ENCODE measurements around the gene PLEKHH3. TPM values are rescaled to one million over a fixed set of nuclear protein-coding genes. Genes with fewer than 3 reads are reported as not detected.

Gene PLEKHH3
- total RNA-seq, 6 experiments from 2014 or later, result 16.4 to 22.4 (median 19.1) TPM

- no peak for TF ChIP-seq CTCF (IDR thresholded peaks at IDR 0.05)
- no peak overlapping the region; the same call in 1 of the 2 replicates for H3K27ac Mint-ChIP-seq
- no peak for DNase-seq
- H3K4me1 Mint-ChIP-seq (ENCODE audit: low read depth), result peaks cover 20% of the 10 kb centered on the region
- H3K9me3 Mint-ChIP-seq, result no peaks in the 10 kb centered on the region
- no peak overlapping the region for H3K4me3 Mint-ChIP-seq
- peaks cover 19% of the 10 kb centered on the region for H3K36me3 Mint-ChIP-seq (ENCODE audit: low read depth)
- H3K27me3 Mint-ChIP-seq (ENCODE audit: insufficient read depth), result peaks cover 4% of the 10 kb centered on the region; the same call in 1 of the 2 replicates
Measured at GRCh38 chr17:42700586-42701289, 23.9 kb upstream of the PLEKHH3 start.

GRCh38 chr17:42699415-42699740, 22.6 kb upstream of the PLEKHH3 start:
- no peaks in the 10 kb centered on the region for H3K9me3 Mint-ChIP-seq
- no peak overlapping the region for H3K4me3 Mint-ChIP-seq
- H3K36me3 Mint-ChIP-seq (ENCODE audit: low read depth), result peaks cover 13% of the 10 kb centered on the region
- DNase-seq, result no peak
- peaks cover 4% of the 10 kb centered on the region; the same call in 1 of the 2 replicates for H3K27me3 Mint-ChIP-seq (ENCODE audit: insufficient read depth)
- TF ChIP-seq CTCF (IDR thresholded peaks at IDR 0.05), result no peak
- peaks cover 20% of the 10 kb centered on the region for H3K4me1 Mint-ChIP-seq (ENCODE audit: low read depth)
- H3K27ac Mint-ChIP-seq, result peak overlapping the region; percentile 28; the same call in 1 of the 2 replicates

- Mint-ChIP-seq H3K4me1 (ENCODE audit: low read depth) (peaks cover 20% of the 10 kb centered on the region), H3K36me3 (ENCODE audit: low read depth) (peaks cover 12% of the 10 kb centered on the region; the same call in 1 of the 2 replicates), H3K27ac (no peak overlapping the region), H3K9me3 (no peaks in the 10 kb centered on the region), H3K4me3 (no peak overlapping the region), H3K27me3 (ENCODE audit: insufficient read depth) (peaks cover 4% of the 10 kb centered on the region; the same call in 1 of the 2 replicates)
- TF ChIP-seq CTCF (IDR thresholded peaks at IDR 0.05), result no peak
- DNase-seq, result peak; percentile 70
Measured at GRCh38 chr17:42698736-42699414, 22.1 kb upstream of the PLEKHH3 start.

- no peak for DNase-seq
- H3K27ac Mint-ChIP-seq, result no peak overlapping the region
- no peaks in the 10 kb centered on the region for H3K9me3 Mint-ChIP-seq
- H3K27me3 Mint-ChIP-seq (ENCODE audit: insufficient read depth), result peaks cover 2% of the 10 kb centered on the region; the same call in 1 of the 2 replicates
- peaks cover 20% of the 10 kb centered on the region for H3K4me1 Mint-ChIP-seq (ENCODE audit: low read depth)
- no peak overlapping the region for H3K4me3 Mint-ChIP-seq
- H3K36me3 Mint-ChIP-seq (ENCODE audit: low read depth), result peaks cover 17% of the 10 kb centered on the region
- TF ChIP-seq CTCF (IDR thresholded peaks at IDR 0.05), result no peak
Measured at GRCh38 chr17:42697108-42697811, 20.5 kb upstream of the PLEKHH3 start.

- Mint-ChIP-seq H3K36me3 (ENCODE audit: low read depth) (peaks cover 17% of the 10 kb centered on the region), H3K27ac (no peak overlapping the region), H3K4me3 (no peak overlapping the region), H3K27me3 (ENCODE audit: insufficient read depth) (peaks cover 2% of the 10 kb centered on the region), H3K9me3 (no peaks in the 10 kb centered on the region), H3K4me1 (ENCODE audit: low read depth) (peaks cover 20% of the 10 kb centered on the region)
- DNase-seq, result no peak
- TF ChIP-seq CTCF (IDR thresholded peaks at IDR 0.05), result no peak
Measured at GRCh38 chr17:42695500-42695899, 18.7 kb upstream of the PLEKHH3 start.

Data from HFFc6 (cell line).